ENCODE measurements around the gene CNTNAP2. TPM values are rescaled to one million over a fixed set of nuclear protein-coding genes. Genes with fewer than 3 reads are reported as not detected.

CNTNAP2 gene
- total RNA-seq, 1 experiment from 2014 or later = 42.5 TPM

GRCh38 chr7:148276314-148277041 lies 2159.9 kb downstream of the CNTNAP2 start:
- no peak overlapping the region for H3K4me3 ChIP-seq (ENCODE audit: low read depth, low read length)
- intact Hi-C loops (cut with micrococcal nuclease; ENCODE audit: unreplicated experiment) = no loop called here
- peaks cover 5% of the 10 kb centered on the region for H3K4me1 ChIP-seq
- Mint-ChIP-seq H3K4me3 (ENCODE audit: unreplicated experiment) (no peak overlapping the region), H3K27me3 (ENCODE audit: insufficient read depth, unreplicated experiment) (no peaks in the 10 kb centered on the region), H3K9me3 (ENCODE audit: unreplicated experiment) (peaks cover 20% of the 10 kb centered on the region), H3K36me3 (ENCODE audit: insufficient read depth, unreplicated experiment) (no peaks in the 10 kb centered on the region), H3K27ac (ENCODE audit: unreplicated experiment) (no peak overlapping the region), H3K4me1 (ENCODE audit: low read depth, unreplicated experiment) (no peaks in the 10 kb centered on the region)
- ChIA-PET CTCF (interaction anchor here (0.7 kb wide), 1 partner anchor 11 kb away, joined by 3 read pairs; no protein-coding TSS in a partner anchor), POLR2A (no interaction called here)
- no peaks in the 10 kb centered on the region for H3K9me3 ChIP-seq
- DNase-seq = no peak
- H3K36me3 ChIP-seq (ENCODE audit: control insufficient read depth, insufficient read depth, low read length) = no peaks in the 10 kb centered on the region
- no TSS peak for BruUV-seq (replicated peaks)
- TF ChIP-seq CTCF (IDR thresholded peaks at IDR 0.05; ENCODE audit: insufficient read depth in 1 of 2, low read depth in 1 of 2, low read length in 1 of 2, severe bottlenecking in 1 of 2, unreplicated experiment in 1 of 2) = no peak
- H3K27me3 ChIP-seq (replicated peaks; ENCODE audit: control insufficient read depth, insufficient read depth, low read length) = no peaks in the 10 kb centered on the region

GRCh38 chr7:148277042-148277660 lies 2160.6 kb downstream of the CNTNAP2 start:
- Histone ChIP-seq H3K4me3 (ENCODE audit: low read depth, low read length) (no peak overlapping the region), H3K9me3 (no peaks in the 10 kb centered on the region), H3K4me1 (no peaks in the 10 kb centered on the region), H3K27me3 (replicated peaks; ENCODE audit: control insufficient read depth, insufficient read depth, low read length) (no peaks in the 10 kb centered on the region), H3K36me3 (ENCODE audit: control insufficient read depth, insufficient read depth, low read length) (no peaks in the 10 kb centered on the region)
- Mint-ChIP-seq H3K27ac (ENCODE audit: unreplicated experiment) (no peak overlapping the region), H3K4me1 (ENCODE audit: low read depth, unreplicated experiment) (no peaks in the 10 kb centered on the region), H3K9me3 (ENCODE audit: unreplicated experiment) (peaks cover 20% of the 10 kb centered on the region), H3K36me3 (ENCODE audit: insufficient read depth, unreplicated experiment) (no peaks in the 10 kb centered on the region), H3K27me3 (ENCODE audit: insufficient read depth, unreplicated experiment) (no peaks in the 10 kb centered on the region), H3K4me3 (ENCODE audit: unreplicated experiment) (no peak overlapping the region)
- no peak for TF ChIP-seq CTCF (IDR thresholded peaks at IDR 0.05; ENCODE audit: insufficient read depth in 1 of 2, low read depth in 1 of 2, low read length in 1 of 2, severe bottlenecking in 1 of 2, unreplicated experiment in 1 of 2)
- ChIA-PET CTCF (interaction anchor here (0.7 kb wide), 1 partner anchor 12 kb away, joined by 3 read pairs; no protein-coding TSS in a partner anchor), POLR2A (no interaction called here)
- no TSS peak for BruUV-seq (replicated peaks)
- DNase-seq = no peak
- intact Hi-C loops (cut with micrococcal nuclease; ENCODE audit: unreplicated experiment) = no loop called here

GRCh38 chr7:148286150-148286549 lies 2169.5 kb downstream of the CNTNAP2 start:
- BruUV-seq (replicated peaks) = no TSS peak
- Mint-ChIP-seq H3K27ac (ENCODE audit: unreplicated experiment) (no peak overlapping the region), H3K4me3 (ENCODE audit: unreplicated experiment) (no peak overlapping the region), H3K27me3 (ENCODE audit: insufficient read depth, unreplicated experiment) (no peaks in the 10 kb centered on the region), H3K9me3 (ENCODE audit: unreplicated experiment) (no peaks in the 10 kb centered on the region), H3K36me3 (ENCODE audit: insufficient read depth, unreplicated experiment) (no peaks in the 10 kb centered on the region), H3K4me1 (ENCODE audit: low read depth, unreplicated experiment) (peaks cover 24% of the 10 kb centered on the region)
- CTCF ChIA-PET = interaction anchor here (0.9 kb wide), 1 partner anchor 23 kb away, joined by 3 read pairs; no protein-coding TSS in a partner anchor
- Histone ChIP-seq H3K9me3 (no peaks in the 10 kb centered on the region), H3K27me3 (replicated peaks; ENCODE audit: control insufficient read depth, insufficient read depth, low read length) (no peaks in the 10 kb centered on the region), H3K36me3 (ENCODE audit: control insufficient read depth, insufficient read depth, low read length) (no peaks in the 10 kb centered on the region), H3K4me1 (no peaks in the 10 kb centered on the region), H3K4me3 (ENCODE audit: low read depth, low read length) (no peak overlapping the region)
- intact Hi-C loops (cut with micrococcal nuclease; ENCODE audit: unreplicated experiment) = loop anchor here (1.0 to 2.0 kb wide), 6 partner anchors 53 to 241 kb away; no protein-coding TSS in a partner anchor
- POLR2A ChIA-PET = no interaction called here
- peak; percentile 52 to 81 for TF ChIP-seq CTCF (IDR thresholded peaks at IDR 0.05; ENCODE audit: insufficient read depth in 1 of 2, low read depth in 1 of 2, low read length in 1 of 2, severe bottlenecking in 1 of 2, unreplicated experiment in 1 of 2)
- peak; percentile 47 to 67 for DNase-seq

Measured in Caco-2 (cell line).